ENCODE measurements around the gene PEAK1.

PEAK1 gene

DNA sequence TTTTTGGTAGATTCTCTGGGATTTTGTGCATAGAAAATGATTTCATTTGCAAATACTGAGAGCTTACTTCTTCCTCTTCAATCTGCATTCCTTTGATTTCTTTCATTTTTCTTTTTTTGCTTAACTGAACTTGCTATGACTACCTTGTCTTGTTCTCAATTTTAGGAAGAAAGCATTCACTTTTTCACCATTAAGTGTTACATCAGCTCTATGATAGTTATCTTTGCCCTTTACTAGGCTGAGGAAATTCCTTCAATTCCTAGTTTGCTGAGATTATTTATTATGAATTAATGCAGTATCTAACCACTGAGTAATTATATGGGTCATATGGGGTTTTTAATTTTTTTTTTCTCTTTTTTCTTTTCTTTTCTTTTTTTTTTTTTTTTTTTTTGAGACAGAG lies 172.8 kb downstream of the PEAK1 start:
- DNase-seq (ENCODE audit: low read depth): no peak
- no peak overlapping the region for H3K4me3 ChIP-seq (ENCODE audit: low read length)
- no peak for TF ChIP-seq CTCF (IDR thresholded peaks at IDR 0.05; ENCODE audit: insufficient read depth, low read depth, low read length, missing control alignments)

DNA sequence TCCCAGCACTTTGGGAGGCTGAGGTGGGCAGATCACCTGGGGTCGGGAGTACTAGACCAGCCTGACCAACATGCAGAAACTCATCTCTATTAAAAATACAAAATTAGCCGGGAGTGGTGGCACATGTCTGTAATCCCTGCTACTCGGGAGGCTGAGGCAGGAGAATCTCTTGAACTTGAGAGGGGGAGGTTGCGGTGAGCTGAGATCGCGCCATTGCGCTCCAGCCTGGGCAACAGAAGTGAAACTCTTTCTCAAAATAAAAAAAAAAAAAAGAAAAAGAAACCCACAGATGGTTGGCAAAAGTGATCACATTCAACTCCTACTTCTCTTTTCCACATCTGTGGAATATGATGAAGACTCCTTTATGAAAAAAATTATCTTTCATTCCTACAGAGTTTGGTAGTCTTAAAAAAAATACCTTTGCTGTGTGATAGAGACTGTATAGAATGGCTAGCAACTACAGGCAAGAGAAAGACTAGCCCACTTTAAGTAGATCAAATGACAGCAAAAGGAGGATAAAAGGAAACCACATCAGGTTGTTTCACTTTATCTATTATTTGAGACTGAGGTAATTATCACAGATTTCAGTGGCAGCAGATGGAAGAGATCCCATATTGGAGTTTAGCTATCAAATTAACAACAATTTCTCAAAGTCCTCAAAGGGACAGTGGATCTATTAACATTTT lies 176.0 kb downstream of the PEAK1 start:
- no peak for DNase-seq (ENCODE audit: low read depth)
- no peak overlapping the region for H3K4me3 ChIP-seq (ENCODE audit: low read length)
- no peak for TF ChIP-seq CTCF (IDR thresholded peaks at IDR 0.05; ENCODE audit: insufficient read depth, low read depth, low read length, missing control alignments)

DNA sequence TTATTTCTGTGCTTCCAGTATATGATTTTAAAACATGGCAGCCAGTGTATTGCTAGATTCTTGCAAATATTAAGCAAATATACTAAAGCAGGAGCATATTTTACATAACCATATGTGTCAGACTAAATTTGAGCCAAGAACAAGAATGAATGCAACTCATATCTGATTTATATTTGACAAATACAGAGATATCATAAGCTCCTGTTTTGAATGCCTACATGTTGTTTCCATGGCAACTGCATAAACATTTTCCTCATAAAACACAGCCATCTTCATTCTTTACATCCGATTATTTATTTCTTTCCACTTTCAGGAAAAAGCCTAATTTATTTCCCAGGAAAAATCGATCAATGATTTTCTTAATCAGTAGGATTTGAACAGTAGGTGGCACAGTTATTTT lies 176.8 kb downstream of the PEAK1 start:
- H3K4me3 ChIP-seq (ENCODE audit: low read length): no peak overlapping the region
- no peak for TF ChIP-seq CTCF (IDR thresholded peaks at IDR 0.05; ENCODE audit: insufficient read depth, low read depth, low read length, missing control alignments)
- no peak for DNase-seq (ENCODE audit: low read depth)

DNA sequence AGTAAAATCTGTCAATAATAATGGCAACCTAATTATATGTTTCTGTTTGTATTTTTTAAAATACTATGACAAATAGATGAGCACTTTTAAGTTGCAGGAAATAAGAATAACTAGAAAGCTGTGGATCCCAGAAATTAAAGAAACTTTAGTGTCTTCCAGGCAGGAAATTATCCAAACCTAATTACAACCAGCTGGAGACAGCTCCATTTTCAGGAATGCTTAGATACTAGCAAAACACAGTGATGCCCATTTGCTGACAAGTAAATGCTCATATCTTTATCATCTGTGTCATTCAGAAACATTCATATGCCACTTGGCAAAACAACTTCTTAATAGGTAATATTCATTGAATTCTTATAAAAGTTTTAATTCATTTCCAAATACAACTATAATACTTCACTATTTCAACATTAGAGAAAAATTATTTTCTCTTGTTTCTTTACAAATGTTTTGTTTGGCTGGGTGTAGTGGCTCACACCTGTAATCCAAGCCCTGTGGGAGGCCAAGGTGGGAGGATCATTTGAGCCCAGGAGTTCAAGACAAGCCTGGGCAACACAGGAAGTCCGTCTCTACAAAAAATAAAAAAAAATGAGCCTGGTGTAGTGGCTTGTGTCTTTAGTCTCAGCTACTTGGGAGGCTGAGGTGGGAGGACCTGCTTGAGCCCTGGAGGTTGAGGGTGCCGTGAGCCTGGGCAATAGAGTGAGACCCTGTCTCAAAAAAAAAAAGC lies 179.9 kb downstream of the PEAK1 start:
- H3K4me3 ChIP-seq (ENCODE audit: low read length): no peak overlapping the region
- no peak for TF ChIP-seq CTCF (IDR thresholded peaks at IDR 0.05; ENCODE audit: insufficient read depth, low read depth, low read length, missing control alignments)
- DNase-seq (ENCODE audit: low read depth): peak; percentile 3

GRCh38 chr15:77235566-77235965 lies 184.3 kb downstream of the PEAK1 start:
- no peak for TF ChIP-seq CTCF (IDR thresholded peaks at IDR 0.05; ENCODE audit: insufficient read depth, low read depth, low read length, missing control alignments)
- DNase-seq (ENCODE audit: low read depth): no peak

DNA sequence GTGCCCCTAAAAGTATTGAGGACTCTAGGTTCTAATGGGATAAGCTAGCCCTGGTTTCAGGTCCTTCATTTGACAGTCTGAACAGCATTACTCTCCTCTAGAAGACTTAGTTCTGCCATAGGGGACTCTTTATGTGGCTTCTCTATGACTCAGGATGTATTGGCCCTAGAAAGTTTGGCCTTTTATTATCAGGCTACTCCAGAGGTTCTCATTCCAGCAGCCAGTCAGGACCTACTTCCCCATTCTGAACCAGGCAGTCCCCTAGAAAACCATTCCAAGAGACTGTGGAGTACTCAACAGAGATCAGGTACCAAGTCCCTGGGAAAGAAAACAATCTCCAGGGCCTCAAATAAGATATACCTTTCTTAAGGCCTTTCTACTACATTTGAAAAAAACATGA lies 191.1 kb downstream of the PEAK1 start:
- DNase-seq (ENCODE audit: low read depth): no peak
- no peak overlapping the region for H3K4me3 ChIP-seq (ENCODE audit: low read length)
- no peak for TF ChIP-seq CTCF (IDR thresholded peaks at IDR 0.05; ENCODE audit: insufficient read depth, low read depth, low read length, missing control alignments)

More at GRCh38 chr15:77235566-77235965, 184.3 kb downstream of the PEAK1 start:
- H3K4me3 ChIP-seq (ENCODE audit: low read length): no peak overlapping the region

Measured in epithelial cell of esophagus (primary cell).